Right atrium auricular region (tissue), 2 donors: ENCODE data around the gene ERVW-1. TPM values are rescaled to one million over a fixed set of nuclear protein-coding genes. Genes with fewer than 3 reads are reported as not detected.
"Not testable (repeated sequence)": the region's sequence is repeated elsewhere in the genome, so short reads cannot be mapped to it uniquely, and the experiment has no call there.

Source experiments
- DNase-seq: peaks from one replicate; pipeline ENCODE4 v3.0.0-alpha.2; 2019; ENCODE audit warnings: low spot score
- H3K27ac ChIP-seq, 2 donors: fragments of 200-600 bp; sonication (generic); 1 replicate in 1 of 2; 2 replicates in 1 of 2; pipeline ENCODE4 v1.5.1; 2016 to 2019
- H3K27me3 ChIP-seq, 2 donors: fragments of 200-600 bp; sonication (generic); one replicate each; pipeline versions ENCODE4 v1.5.1 to v1.6.0; 2017 to 2019
- H3K36me3 ChIP-seq: fragments of 200-600 bp; sonication (generic); one replicate; pipeline ENCODE4 v1.5.1; 2016
- H3K4me1 ChIP-seq, 2 donors: fragments of 200-600 bp; sonication (generic); one replicate each; pipeline versions ENCODE4 v1.5.1 to v1.6.0; 2017 to 2019
- H3K4me3 ChIP-seq, 2 donors: fragments of 200-600 bp; sonication (generic); 1 replicate in 1 of 2; 2 replicates in 1 of 2; pipeline ENCODE4 v1.5.1; 2017 to 2019; ENCODE audit warnings: mild to moderate bottlenecking in 1 of 2, moderate library complexity in 1 of 2
- H3K9me3 ChIP-seq, 2 donors: fragments of 200-600 bp; sonication (generic); one replicate each; pipeline ENCODE4 v1.5.1; 2019
- CTCF ChIP-seq, 2 donors: fragments of 200-600 bp; sonication (generic); IDR thresholded peaks; one replicate each; pipeline ENCODE4 v1.5.1; 2019; ENCODE audit warnings: antibody characterized with exemption in 2 of 2
- total RNA-seq, 2 donors: library from RNA; depleted of rRNA; stranded (reverse); fragments of >200 nt; gene quantifications; one replicate each; pipeline ENCODE4 v1.1.0, GENCODE V29; 2016

Gene ERVW-1
- total RNA-seq, 2 donors from 2014 or later = not detected

- TF ChIP-seq CTCF (IDR thresholded peaks at IDR 0.05) = peak in 1 of 2 donors; percentile 58
- H3K4me3 ChIP-seq = peak overlapping the region; percentile 86 to 91
- H3K4me1 ChIP-seq = peaks cover 0 to 12% of the 10 kb centered on the region in 2 donors
- H3K27ac ChIP-seq = peak overlapping the region; percentile 90 to 96
- no peaks in the 10 kb centered on the region for H3K9me3 ChIP-seq
- H3K36me3 ChIP-seq = peaks cover 34% of the 10 kb centered on the region
- no peaks in the 10 kb centered on the region for H3K27me3 ChIP-seq
- DNase-seq = peak; percentile 72
These were observed 29.5 kb downstream of the ERVW-1 start for GRCh38 chr7:92448205-92448747.

- H3K4me1 ChIP-seq = peaks cover 0 to 12% of the 10 kb centered on the region in 2 donors
- no peaks in the 10 kb centered on the region for H3K9me3 ChIP-seq
- H3K27ac ChIP-seq = peak within 1 kb of the TSS; percentile 90 to 96
- peak within 1 kb of the TSS; percentile 86 to 91 for H3K4me3 ChIP-seq
- peak; percentile 91 for DNase-seq
- TF ChIP-seq CTCF (IDR thresholded peaks at IDR 0.05) = peak in 1 of 2 donors; percentile 94
- H3K36me3 ChIP-seq = peaks cover 33% of the 10 kb centered on the region
- H3K27me3 ChIP-seq = no peaks in the 10 kb centered on the region
These were observed 30.2 kb downstream of the ERVW-1 start, which contains the start of gene GATAD1 for GRCh38 chr7:92447345-92448204. Gene GATAD1, plus strand, starts transcription at chr7:92447482. Its CDS starts 248 bp downstream, at chr7:92447730.

GRCh38 chr7:92446869-92447344 is 30.8 kb downstream of the ERVW-1 start:
- Histone ChIP-seq H3K27ac (peak overlapping the region; percentile 90 to 96), H3K9me3 (no peaks in the 10 kb centered on the region), H3K27me3 (no peaks in the 10 kb centered on the region), H3K4me3 (peak overlapping the region; percentile 86 to 91), H3K36me3 (peaks cover 26% of the 10 kb centered on the region), H3K4me1 (peaks cover 0 to 12% of the 10 kb centered on the region in 2 donors)
- no peak for DNase-seq
- TF ChIP-seq CTCF (IDR thresholded peaks at IDR 0.05) = peak in 1 of 2 donors; percentile 96

DNA sequence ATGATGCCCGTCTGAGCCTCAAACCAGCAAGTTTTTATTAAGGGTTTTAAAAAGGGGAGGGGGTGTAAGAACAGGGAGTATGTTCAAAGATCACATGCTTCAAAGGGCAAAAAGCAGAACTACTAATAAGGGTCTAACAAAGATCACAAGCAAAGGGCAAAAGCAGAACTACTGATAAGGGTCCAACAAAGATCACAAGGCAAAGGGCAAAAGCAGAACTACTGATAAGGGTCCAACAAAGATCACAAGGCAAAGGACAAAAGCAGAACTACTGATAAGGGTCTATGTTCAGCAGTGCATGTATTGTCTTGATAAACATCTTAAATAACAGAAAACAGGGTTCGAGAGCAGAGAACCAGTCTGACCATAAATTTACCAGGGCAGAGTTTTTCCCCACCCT is 35.0 kb downstream of the ERVW-1 start:
- H3K9me3 ChIP-seq, H3K36me3 ChIP-seq, H3K27ac ChIP-seq, H3K27me3 ChIP-seq, H3K4me1 ChIP-seq, H3K4me3 ChIP-seq, DNase-seq: not testable (repeated sequence)

DNA sequence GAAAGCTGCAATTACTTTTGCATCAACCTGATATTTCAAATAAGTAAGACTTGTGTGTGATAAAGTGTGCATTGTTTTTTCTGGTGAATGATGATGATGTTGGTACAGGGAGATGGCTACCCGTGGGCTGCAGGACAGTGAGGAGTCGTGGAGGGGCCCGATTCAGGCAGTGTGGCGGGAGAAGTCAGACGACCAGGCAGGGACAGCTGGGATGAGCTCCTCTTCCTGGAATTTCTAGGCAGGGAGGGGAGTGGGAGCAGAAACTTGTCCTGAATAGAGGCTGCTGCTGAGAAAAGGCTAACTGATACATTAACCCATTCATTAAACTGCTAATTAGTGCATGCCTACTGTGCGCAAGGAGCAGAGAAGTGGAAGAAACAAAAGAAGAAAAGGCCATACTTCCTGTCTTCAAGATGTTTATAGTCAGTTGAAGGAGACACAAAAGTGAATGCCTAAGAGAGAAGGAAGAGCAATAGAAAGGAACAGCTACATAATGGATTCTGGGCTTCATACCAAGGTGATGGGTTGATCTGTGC is 39.7 kb downstream of the ERVW-1 start:
- no peaks in the 10 kb centered on the region for H3K27me3 ChIP-seq
- H3K27ac ChIP-seq = no peak overlapping the region
- no peaks in the 10 kb centered on the region for H3K36me3 ChIP-seq
- H3K4me3 ChIP-seq = no peak overlapping the region
- no peaks in the 10 kb centered on the region for H3K9me3 ChIP-seq
- no peak for TF ChIP-seq CTCF (IDR thresholded peaks at IDR 0.05)
- no peak for DNase-seq
- no peaks in the 10 kb centered on the region for H3K4me1 ChIP-seq
